ENCODE measurements around the gene TMEM47.

Gene TMEM47

DNA sequence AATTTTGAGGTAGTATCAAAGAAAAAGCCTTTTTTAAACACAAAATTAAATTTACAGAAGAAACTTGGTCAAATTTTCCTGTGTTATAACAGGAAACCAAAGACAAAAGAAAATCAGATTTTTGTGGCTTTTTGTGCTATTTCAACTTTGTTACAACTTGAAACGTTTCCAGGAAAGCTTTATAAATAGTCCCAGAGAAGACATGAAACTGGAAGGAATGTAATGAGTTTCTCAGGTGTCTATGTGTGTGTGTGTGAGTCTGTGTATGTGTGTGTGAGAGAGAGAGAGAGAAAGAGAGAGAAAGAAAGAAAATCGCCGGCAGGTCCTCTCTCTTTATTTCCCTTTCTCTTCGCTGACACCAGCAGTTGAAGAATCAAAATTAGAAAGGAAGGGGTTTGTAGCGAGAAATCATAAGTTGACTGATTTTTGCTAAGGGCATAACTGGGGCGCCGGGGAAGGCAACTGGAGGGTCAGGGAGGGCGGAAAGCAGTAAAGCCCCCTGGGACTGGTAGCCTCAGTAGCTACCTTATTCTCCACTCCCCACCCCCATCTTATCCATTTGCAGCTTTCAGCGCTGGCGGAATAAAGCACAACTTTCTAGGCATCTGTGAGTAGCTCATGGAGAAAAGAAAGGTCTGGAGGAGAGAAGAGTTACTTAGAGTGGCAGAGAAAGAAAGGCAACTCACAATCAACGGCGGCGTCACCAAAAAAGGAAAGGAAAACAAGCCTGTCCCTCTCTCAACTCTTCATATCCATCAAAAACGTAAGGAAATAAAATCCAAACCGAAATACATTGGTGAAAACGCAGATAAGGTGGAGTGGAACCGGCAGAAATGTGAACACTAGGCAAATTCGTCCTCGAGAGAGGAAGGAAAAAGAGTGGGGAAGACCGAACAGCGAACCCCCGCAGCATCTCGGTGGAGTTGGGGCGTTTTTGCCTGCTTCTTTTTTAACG lies 1.3 kb downstream of the TMEM47 start:
- no peak overlapping the region for H3K4me3 ChIP-seq (ENCODE audit: low read depth, low read length)
- TF ChIP-seq, protein P1, sequence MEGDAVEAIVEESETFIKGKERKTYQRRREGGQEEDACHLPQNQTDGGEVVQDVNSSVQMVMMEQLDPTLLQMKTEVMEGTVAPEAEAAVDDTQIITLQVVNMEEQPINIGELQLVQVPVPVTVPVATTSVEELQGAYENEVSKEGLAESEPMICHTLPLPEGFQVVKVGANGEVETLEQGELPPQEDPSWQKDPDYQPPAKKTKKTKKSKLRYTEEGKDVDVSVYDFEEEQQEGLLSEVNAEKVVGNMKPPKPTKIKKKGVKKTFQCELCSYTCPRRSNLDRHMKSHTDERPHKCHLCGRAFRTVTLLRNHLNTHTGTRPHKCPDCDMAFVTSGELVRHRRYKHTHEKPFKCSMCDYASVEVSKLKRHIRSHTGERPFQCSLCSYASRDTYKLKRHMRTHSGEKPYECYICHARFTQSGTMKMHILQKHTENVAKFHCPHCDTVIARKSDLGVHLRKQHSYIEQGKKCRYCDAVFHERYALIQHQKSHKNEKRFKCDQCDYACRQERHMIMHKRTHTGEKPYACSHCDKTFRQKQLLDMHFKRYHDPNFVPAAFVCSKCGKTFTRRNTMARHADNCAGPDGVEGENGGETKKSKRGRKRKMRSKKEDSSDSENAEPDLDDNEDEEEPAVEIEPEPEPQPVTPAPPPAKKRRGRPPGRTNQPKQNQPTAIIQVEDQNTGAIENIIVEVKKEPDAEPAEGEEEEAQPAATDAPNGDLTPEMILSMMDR (IDR thresholded peaks at IDR 0.05; ENCODE audit: borderline replicate concordance, insufficient read depth, low read depth, low read length), result no peak

GRCh38 chrX:34654696-34655490 lies 2.2 kb downstream of the TMEM47 start:
- TF ChIP-seq, protein P1 (IDR thresholded peaks at IDR 0.05; ENCODE audit: borderline replicate concordance, insufficient read depth, low read depth, low read length), result no peak
- H3K4me3 ChIP-seq (ENCODE audit: low read depth, low read length), result no peak overlapping the region

- H3K4me3 ChIP-seq (ENCODE audit: low read depth, low read length), result no peak overlapping the region
- TF ChIP-seq, protein P1 (IDR thresholded peaks at IDR 0.05; ENCODE audit: borderline replicate concordance, insufficient read depth, low read depth, low read length), result no peak
Observed at GRCh38 chrX:34653811-34654210, 3.3 kb downstream of the TMEM47 start.

- TF ChIP-seq, protein P1 (IDR thresholded peaks at IDR 0.05; ENCODE audit: borderline replicate concordance, insufficient read depth, low read depth, low read length), result no peak
- no peak overlapping the region for H3K4me3 ChIP-seq (ENCODE audit: low read depth, low read length)
Observed at GRCh38 chrX:34642849-34643248, 14.2 kb downstream of the TMEM47 start.

GRCh38 chrX:34638116-34638515 lies 19.0 kb downstream of the TMEM47 start:
- H3K4me3 ChIP-seq (ENCODE audit: low read depth, low read length), result no peak overlapping the region
- TF ChIP-seq, protein P1 (IDR thresholded peaks at IDR 0.05; ENCODE audit: borderline replicate concordance, insufficient read depth, low read depth, low read length), result peak; percentile 22; the same call in 1 of the 2 replicates

DNA sequence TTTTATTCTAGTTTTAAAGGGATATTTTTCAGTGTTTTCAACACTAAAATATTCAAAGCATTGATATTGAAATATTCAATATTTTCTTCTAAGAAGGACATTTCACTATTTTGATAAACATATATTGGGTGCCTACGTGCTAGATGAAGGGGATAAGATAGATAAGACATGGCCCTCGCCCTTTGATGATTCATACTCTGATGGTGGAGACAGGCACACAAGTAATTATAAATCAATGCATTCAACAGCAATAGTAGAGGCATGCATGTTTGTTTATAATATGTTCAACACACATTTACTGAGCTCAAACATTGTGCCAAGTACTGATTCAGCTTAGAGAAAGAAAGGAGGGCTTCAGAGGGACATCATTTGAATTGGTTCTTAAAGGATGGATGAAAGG lies 22.7 kb downstream of the TMEM47 start:
- H3K4me3 ChIP-seq (ENCODE audit: low read depth, low read length), result no peak overlapping the region
- TF ChIP-seq, protein P1 (IDR thresholded peaks at IDR 0.05; ENCODE audit: borderline replicate concordance, insufficient read depth, low read depth, low read length), result no peak

All from GM12875 (cell line).